Stimulated activated CD4-positive, alpha-beta T cell treated with anti-CD3 and anti-CD28 coated beads, Interleukin-4, amount 100 ng/mL, for 1 hour (primary cell): ENCODE data around the gene RALY.
"Not testable (repeated sequence)": the region's sequence is repeated elsewhere in the genome, so short reads cannot be mapped to it uniquely, and the experiment has no call there.

Source experiments
- DNase-seq: peaks from one replicate; pipeline ENCODE4 v3.0.0-alpha.2; 2020

RALY gene

DNA sequence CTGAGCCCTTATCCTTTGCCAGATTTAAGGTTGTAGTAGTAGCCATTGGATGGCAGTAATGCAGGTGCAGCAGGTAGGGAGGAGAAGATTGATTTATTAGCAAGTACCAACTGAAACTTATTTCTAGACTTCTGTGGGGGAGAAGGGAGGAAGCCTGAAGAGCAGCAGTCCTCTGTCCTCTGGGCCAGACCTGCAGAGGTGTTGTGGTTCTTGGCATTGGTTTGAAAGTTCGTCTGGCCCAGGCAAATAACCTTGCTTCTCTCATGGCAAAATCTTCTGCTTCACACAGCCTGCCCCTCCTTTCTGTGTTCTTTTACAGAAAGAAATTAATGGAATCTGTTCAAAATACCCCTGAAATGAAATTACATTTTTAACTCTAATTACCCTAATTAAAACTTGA lies 24.5 kb downstream of the RALY start:
- DNase-seq: no peak

GRCh38 chr20:34022151-34022838 lies 28.6 kb downstream of the RALY start:
- DNase-seq: no peak

GRCh38 chr20:34022839-34023234 lies 29.1 kb downstream of the RALY start:
- no peak for DNase-seq

DNA sequence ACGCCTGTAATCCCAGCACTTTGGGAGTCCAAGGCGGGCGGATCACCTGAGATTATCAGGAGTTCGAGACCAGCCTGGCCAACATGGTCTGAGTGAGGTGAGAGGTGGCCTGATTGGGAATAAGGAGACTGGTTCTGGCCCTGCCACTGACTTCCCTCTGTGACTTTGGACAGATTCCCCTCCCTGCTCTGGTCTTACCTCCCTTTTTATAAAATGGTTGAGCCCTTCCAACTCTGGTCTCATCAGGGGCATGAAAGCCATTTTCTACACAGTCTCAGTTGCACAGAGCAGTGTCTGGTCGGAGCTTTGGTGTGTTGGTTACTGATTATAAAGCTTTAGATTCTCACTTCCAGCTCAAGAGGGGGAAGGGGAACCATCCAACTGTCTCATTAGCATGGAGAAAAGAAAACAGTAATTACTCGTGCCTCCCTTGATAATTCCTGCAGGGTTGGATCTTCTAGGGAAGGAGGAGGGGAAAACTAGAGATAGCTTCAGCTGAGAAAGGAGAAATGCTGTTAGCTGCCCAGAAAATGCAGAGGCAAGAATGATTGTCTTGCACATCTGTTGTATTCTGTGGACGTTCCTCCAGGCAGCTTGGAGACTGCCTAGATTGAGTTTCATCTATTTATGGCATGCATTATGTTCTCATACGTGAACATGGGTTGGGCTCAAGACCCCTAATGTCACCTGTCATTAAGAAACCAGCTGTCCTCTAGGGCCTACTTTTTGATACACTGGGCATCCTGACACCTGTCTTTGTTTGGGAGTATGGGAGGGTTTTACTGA lies 30.4 kb downstream of the RALY start:
- DNase-seq: no peak

GRCh38 chr20:34024723-34025351 lies 31.1 kb downstream of the RALY start:
- no peak for DNase-seq

DNA sequence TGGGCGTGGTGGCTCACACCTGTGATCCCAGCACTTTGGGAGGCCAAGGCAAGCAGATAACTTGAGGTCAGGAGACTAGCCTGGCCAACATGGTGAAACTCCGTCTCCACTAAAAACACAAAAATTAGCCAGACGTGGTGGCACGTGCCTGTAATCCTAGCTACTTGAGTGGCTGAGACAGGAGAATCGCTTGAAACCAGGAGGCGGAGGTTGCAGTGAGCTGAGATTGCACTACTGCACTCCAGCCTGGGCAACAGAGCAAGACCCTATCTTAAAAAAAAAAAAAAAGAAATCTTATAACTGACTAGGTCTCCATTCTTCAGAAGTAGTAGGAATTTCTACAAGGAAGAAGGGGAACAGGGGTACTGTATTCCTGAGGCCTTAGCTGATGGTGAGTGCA lies 34.3 kb downstream of the RALY start:
- DNase-seq: not testable (repeated sequence)

GRCh38 chr20:34029415-34029814 lies 35.7 kb downstream of the RALY start:
- no peak for DNase-seq

DNA sequence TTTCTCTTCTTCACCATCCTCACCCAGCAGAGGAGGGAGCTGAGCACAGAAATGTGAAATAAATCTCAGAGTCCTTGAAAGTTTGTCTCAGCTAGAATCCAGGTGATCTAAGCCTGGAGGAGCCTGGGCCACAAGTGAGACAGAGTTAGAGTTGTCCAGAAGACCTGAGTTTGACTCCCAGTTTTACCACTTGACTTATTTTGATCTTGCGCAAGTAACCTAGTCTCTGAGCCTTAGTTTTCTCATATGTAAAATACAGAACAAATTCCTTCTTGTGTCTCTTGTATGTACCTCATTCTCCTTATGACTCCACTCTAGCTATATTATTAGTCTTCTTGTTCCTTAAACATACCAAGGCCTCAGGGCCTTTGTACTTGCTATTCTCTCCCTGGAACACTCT lies 36.7 kb downstream of the RALY start:
- no peak for DNase-seq

GRCh38 chr20:34033903-34034302 lies 40.2 kb downstream of the RALY start:
- DNase-seq: no peak

GRCh38 chr20:34037121-34037520 lies 43.4 kb downstream of the RALY start:
- DNase-seq: peak; percentile 58

DNA sequence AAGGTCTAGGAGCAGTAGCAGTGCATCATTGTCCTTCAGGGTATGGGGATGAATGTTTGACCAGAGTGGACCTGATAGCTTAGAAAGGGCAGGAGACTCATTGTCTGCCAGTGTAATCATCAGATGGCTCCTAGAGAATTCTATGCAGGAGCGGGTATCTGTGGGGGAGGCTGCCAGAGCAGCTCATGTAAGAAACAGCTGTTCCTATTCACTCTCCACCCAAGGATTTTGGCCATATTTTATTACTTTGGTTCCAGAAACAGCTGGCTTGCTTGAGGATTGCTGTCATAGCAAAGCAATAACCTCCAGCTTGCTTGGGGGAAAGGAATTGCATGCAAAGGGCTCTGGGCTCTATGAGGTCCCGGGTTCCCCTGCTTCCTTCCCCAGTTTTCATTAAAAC lies 44.1 kb downstream of the RALY start:
- no peak for DNase-seq

- DNase-seq: no peak
Observed at GRCh38 chr20:34040300-34040995, 46.7 kb downstream of the RALY start.

- no peak for DNase-seq
Observed at GRCh38 chr20:34041226-34041625, 47.5 kb downstream of the RALY start.

DNA sequence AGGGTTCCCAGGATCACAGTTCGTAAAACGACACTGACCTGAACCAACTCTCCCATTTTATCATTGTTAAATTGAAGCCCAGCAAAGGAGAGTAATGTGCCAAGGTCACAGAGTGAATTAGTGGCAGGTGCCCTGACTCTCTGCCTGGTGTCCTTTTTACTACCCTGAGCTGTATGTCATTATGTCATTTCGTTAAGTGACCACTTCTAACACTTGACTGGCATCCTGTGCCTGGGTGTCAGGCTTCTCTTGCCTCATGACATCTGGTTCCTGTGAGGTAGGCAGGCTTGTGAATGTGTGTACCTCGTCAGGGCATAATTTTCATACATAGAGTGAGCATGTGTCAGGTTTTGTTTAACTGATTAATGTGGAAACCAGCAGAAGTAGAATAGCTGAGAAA lies 48.6 kb downstream of the RALY start:
- no peak for DNase-seq

- no peak for DNase-seq
Observed at GRCh38 chr20:34043025-34043424, 49.3 kb downstream of the RALY start.

GRCh38 chr20:34045294-34045693 lies 51.6 kb downstream of the RALY start:
- no peak for DNase-seq

GRCh38 chr20:34045930-34046725 lies 52.4 kb downstream of the RALY start:
- no peak for DNase-seq

- no peak for DNase-seq
Observed at GRCh38 chr20:34047010-34047687, 53.4 kb downstream of the RALY start.

- no peak for DNase-seq
Observed at GRCh38 chr20:34047917-34048316, 54.2 kb downstream of the RALY start.

DNA sequence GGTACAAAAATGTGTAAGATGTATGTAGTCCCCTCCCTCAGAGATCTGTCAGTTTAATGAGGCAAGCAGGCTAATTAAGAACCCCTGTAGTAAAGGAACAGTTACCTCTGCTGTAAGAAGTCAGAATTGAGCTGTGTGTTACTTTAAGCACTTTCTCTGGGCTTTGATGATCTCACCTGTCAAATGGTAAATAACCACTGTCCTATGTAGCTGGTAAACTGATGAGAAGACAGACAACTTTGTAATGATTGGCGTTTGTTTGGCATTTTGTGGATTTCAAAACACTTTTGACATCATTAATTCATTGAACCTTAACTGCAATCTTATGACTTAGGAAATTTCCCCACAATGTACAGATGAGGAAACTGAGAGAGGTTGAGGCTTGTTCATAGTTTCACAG lies 55.7 kb downstream of the RALY start:
- DNase-seq: no peak

- no peak for DNase-seq
Observed at GRCh38 chr20:34049897-34050695, 56.4 kb downstream of the RALY start.
